HG03135 (cell line): Measurements from ENCODE around the gene GOLGA6L4.
"Not testable (repeated sequence)": the region's sequence is repeated elsewhere in the genome, so short reads cannot be mapped to it uniquely, and the experiment has no call there.

Experiments
- ATAC-seq: cut with Tn5 transposase; IDR thresholded peaks from one replicate; pipeline ENCODE4 v1.9.1; 2021; ENCODE audit warnings: mild to moderate bottlenecking, moderate library complexity; ENCODE audit not compliant: unreplicated experiment

GOLGA6L4 gene

DNA sequence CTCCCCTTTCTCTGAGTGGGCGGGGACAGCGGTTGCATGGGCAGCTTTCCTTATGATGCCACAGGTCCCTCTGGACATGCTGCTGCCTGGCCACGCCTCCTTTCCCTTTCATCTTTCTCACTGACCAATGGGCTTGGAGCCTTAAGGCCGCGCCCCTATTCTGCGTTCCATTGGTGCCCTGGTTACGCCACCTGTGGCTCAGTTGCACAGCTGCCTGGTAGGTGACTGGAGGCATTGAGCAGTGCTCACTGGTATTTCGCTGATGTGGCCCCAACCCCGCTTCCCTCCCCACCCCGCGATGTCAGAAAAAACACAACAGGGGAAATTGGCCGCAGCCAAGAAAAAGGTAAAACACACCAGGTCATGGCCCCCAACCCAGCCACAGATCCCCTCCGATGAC lies at the start of gene GOLGA6L4:
GOLGA6L4 (plus strand) TSS at position 201 of the 400 bp plus-strand sequence; CDS start at position 263, 62 bp downstream.
- not testable (repeated sequence) for ATAC-seq

- ATAC-seq = not testable (repeated sequence)
Observed at GRCh38 chr15:84192982-84193381, 42.6 kb upstream of the GOLGA6L4 start.

DNA sequence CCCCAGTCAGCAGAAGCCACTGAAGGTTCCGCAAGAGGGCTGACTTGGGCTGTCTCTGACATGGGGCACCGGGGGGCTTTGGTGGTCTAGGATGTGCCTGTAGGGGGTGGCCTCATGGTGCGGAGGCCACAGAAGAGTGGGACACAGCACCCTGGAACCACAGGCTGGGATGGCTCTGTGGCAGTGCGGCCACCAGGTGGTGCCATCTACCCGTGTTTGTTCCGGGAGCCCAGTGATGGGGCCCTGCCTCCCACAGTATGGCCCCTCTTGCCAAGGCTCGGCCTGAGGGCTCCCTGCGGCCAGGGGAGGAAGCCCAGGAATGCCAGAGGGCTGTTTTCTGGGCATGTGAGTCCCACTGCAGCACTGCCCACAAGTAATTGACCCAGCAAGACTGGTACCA lies 40.0 kb upstream of the GOLGA6L4 start:
- peak; percentile 83 for ATAC-seq

GRCh38 chr15:84196530-84197188 lies 38.9 kb upstream of the GOLGA6L4 start:
- ATAC-seq = not testable (repeated sequence)

DNA sequence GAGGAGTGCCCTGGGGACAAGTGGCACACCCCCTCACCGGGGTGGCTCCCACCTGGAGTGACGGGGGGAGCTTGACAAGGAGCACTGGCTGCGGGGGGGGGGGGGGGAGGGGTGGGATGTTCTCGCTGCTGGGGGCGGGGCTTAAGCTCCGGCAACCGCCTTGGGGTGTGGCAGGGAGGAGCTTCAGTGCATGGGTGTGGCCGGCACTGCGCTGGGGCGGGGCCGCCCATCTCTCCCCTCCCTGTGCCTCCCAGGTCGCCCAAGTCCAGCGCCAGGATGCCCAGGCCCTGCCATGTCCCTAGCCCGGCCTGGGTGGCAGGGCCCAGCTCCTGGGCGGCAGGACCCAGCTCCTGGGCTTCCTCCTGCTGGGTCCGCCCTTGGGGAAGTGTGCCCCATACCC lies 35.7 kb upstream of the GOLGA6L4 start:
- not testable (repeated sequence) for ATAC-seq

DNA sequence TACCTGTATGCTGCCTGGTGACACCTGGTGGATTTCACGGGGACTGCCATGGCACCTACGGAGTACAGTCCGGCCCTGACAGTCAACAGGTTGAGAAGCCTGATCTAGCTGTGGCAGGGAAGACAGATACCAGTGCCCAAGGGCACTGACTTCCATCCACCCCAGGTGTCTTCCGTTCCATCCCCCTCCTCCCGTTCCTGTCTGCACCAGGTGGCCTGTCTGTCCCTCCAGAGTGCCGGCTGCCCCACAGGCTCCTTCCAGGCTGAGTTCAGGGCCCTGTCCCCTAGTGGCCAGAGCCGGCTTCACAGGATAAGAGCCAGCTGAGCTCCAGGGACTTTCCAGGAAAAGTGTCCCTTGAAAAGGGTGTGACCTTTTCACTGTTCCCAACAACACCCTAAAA lies 10.9 kb downstream of the GOLGA6L4 start:
- not testable (repeated sequence) for ATAC-seq
